Neural cell (in vitro differentiated cells): ENCODE results near the gene RAPGEF2. TPM values are rescaled to one million over a fixed set of nuclear protein-coding genes. Genes with fewer than 3 reads are reported as not detected.
A peak's percentile ranks its signal among the peaks of the same experiment; 100 is the strongest.

Experiments used
- H2AFZ ChIP-seq: fragments of 200-600, 300-800 bp; sonication (generic), shearing (Covaris generic); 2 replicates; pipeline ENCODE4 v1.6.0; 2014; ENCODE audit warnings: low read depth, mild to moderate bottlenecking, antibody characterized with exemption, low read length, moderate library complexity
- H3F3A ChIP-seq: fragments of 200-600 bp; shearing (Covaris generic); 2 replicates; pipeline ENCODE4 v1.6.1; 2016; ENCODE audit warnings: mild to moderate bottlenecking, moderate library complexity, mixed read lengths, antibody characterized with exemption, low read length; ENCODE audit not compliant: insufficient read depth, poor library complexity, severe bottlenecking
- H3K27ac ChIP-seq: fragments of 200-600, 300-800 bp; sonication (generic), shearing (Covaris generic); 2 replicates; pipeline ENCODE4 v1.5.1; 2014; ENCODE audit warnings: mild to moderate bottlenecking, low read length, moderate library complexity
- H3K27me3 ChIP-seq: fragments of 300-800, 200-600 bp; sonication (generic), shearing (Covaris generic); 2 replicates; pipeline ENCODE4 v1.6.0; 2014; ENCODE audit warnings: mild to moderate bottlenecking, low read depth, low read length, moderate library complexity; ENCODE audit not compliant: insufficient read depth
- H3K36me3 ChIP-seq: fragments of 300-800, 200-600 bp; sonication (generic), shearing (Covaris generic); 2 replicates; pipeline ENCODE4 v1.5.1; 2014; ENCODE audit warnings: mild to moderate bottlenecking, antibody characterized with exemption, low read length, moderate library complexity; ENCODE audit not compliant: insufficient read depth
- H3K4me2 ChIP-seq: fragments of 300-800, 200-600 bp; sonication (generic), shearing (Covaris generic); 2 replicates; pipeline ENCODE4 v1.6.0; 2014; ENCODE audit warnings: mild to moderate bottlenecking, low read length
- H3K4me3 ChIP-seq: fragments of 300-800, 200-600 bp; sonication (generic), shearing (Covaris generic); 2 replicates; pipeline ENCODE4 v1.5.1; 2014; ENCODE audit warnings: mild to moderate bottlenecking, low read length, moderate library complexity
- H3K79me2 ChIP-seq: fragments of 200-600 bp; shearing (Covaris generic); replicated peaks from 2 replicates; pipeline ENCODE4 v1.6.0; 2014; ENCODE audit warnings: mild to moderate bottlenecking, low read length, moderate library complexity; ENCODE audit not compliant: insufficient read depth
- H3K9ac ChIP-seq: fragments of 300-800, 200-600 bp; sonication (generic), shearing (Covaris generic); 2 replicates; pipeline ENCODE4 v1.6.1; 2016; ENCODE audit warnings: mild to moderate bottlenecking, low read length, mixed read lengths
- H3K9me2 ChIP-seq: fragments of 200-600 bp; shearing (Covaris generic); 2 replicates; pipeline ENCODE4 v1.6.1; 2016; ENCODE audit warnings: mild to moderate bottlenecking, low read length, mixed read lengths; ENCODE audit not compliant: insufficient read depth
- H3K9me3 ChIP-seq: fragments of 200-600, 300-800 bp; sonication (generic), shearing (Covaris generic); 2 replicates; pipeline ENCODE4 v1.6.1; 2016; ENCODE audit warnings: mild to moderate bottlenecking, mixed run types, low read length, moderate library complexity, mixed read lengths
- H4K20me1 ChIP-seq: fragments of 200-600 bp; shearing (Covaris generic); 2 replicates; pipeline ENCODE4 v1.6.1; 2016; ENCODE audit warnings: mild to moderate bottlenecking, mixed run types; ENCODE audit not compliant: insufficient read depth
- CTCF ChIP-seq: fragments of 450-650 bp; IDR thresholded peaks from 2 replicates; pipeline ENCODE4 v1.5.1; 2014; ENCODE audit warnings: antibody characterized with exemption, mild to moderate bottlenecking, moderate library complexity; ENCODE audit not compliant: poor library complexity, severe bottlenecking
- EZH2 ChIP-seq: fragments of 200-600, 300-800 bp; shearing (Covaris generic), sonication (generic); IDR thresholded peaks from 2 replicates; pipeline ENCODE4 v1.6.1; 2014; ENCODE audit warnings: antibody characterized with exemption, low read length, borderline replicate concordance, mild to moderate bottlenecking; ENCODE audit not compliant: insufficient read depth, poor library complexity, severe bottlenecking
- MXI1 ChIP-seq: fragments of 450-650 bp; conservative IDR thresholded peaks from 2 replicates; pipeline ENCODE4 v1.6.1; 2014; ENCODE audit warnings: antibody characterized with exemption, mild to moderate bottlenecking; ENCODE audit not compliant: poor library complexity, severe bottlenecking
- POLR2AphosphoS5 ChIP-seq: IDR thresholded peaks from 2 replicates; pipeline ENCODE4 v1.6.1; 2012
- REST ChIP-seq: IDR thresholded peaks from 2 replicates; pipeline ENCODE4 v1.6.1; 2012; ENCODE audit warnings: borderline replicate concordance
- TAF1 ChIP-seq: IDR thresholded peaks from 2 replicates; pipeline ENCODE4 v1.6.1; 2012; ENCODE audit warnings: low read depth
- polyA plus RNA-seq: library from polyadenylated mRNA; depleted of rRNA; stranded (reverse); fragments of >200 nt; gene quantifications from 2 replicates; pipeline ENCODE4 v1.2.3, GENCODE V29; 2014

The RAPGEF2 gene
- polyA plus RNA-seq, 1 donor from 2014 or later = 134 TPM

DNA sequence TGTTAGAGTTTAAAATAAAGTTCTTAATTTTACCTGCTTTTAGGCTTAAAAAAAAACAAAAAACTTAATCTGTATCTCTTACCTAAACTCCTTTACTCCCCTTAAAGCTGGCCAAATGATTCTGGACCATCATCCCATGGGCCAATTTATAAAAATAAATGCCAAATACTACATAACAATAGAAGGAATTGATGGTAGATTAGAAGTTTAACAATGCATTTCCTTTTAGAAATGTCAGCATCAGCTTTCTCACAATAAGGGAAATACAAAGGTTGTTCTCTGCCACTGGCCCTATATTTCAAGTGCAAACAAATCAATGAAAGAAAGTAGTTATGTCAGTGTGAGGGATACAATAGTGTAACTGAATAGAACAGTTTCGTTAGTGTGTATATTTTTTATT, 5.7 kb upstream of the RAPGEF2 start:
- H4K20me1 ChIP-seq = no peaks in the 10 kb centered on the region
- no peaks in the 10 kb centered on the region for H3K9me3 ChIP-seq
- peaks cover under 1% of the 10 kb centered on the region for H3K27me3 ChIP-seq
- H3K9ac ChIP-seq = no peak overlapping the region
- H3K4me3 ChIP-seq = no peak overlapping the region
- H3K9me2 ChIP-seq = no peaks in the 10 kb centered on the region
- H3K4me2 ChIP-seq = no peak overlapping the region
- peaks cover 2% of the 10 kb centered on the region for H3K79me2 ChIP-seq
- no peak overlapping the region for H2AFZ ChIP-seq
- TF ChIP-seq REST = no peak
- TF ChIP-seq EZH2 = no peak
- no peak for TF ChIP-seq TAF1
- TF ChIP-seq MXI1 = no peak
- no peaks in the 10 kb centered on the region for H3K36me3 ChIP-seq
- peak overlapping the region; percentile 38 for H3K27ac ChIP-seq
- no peaks in the 10 kb centered on the region for H3F3A ChIP-seq

- Histone ChIP-seq H3K4me3 (peak overlapping the region; percentile 31), H2AFZ (no peak overlapping the region), H3K4me2 (peak overlapping the region; percentile 28)
These were observed 5.1 kb upstream of the RAPGEF2 start for GRCh38 chr4:159097785-159098184.

More at GRCh38 chr4:159097785-159098184, 5.1 kb upstream of the RAPGEF2 start:
- H3K27ac ChIP-seq = peak overlapping the region; percentile 38
- H4K20me1 ChIP-seq = no peaks in the 10 kb centered on the region
- H3K9me3 ChIP-seq = no peaks in the 10 kb centered on the region
- peaks cover 3% of the 10 kb centered on the region for H3K27me3 ChIP-seq
- peaks cover 6% of the 10 kb centered on the region for H3K79me2 ChIP-seq
- no peaks in the 10 kb centered on the region for H3F3A ChIP-seq
- no peaks in the 10 kb centered on the region for H3K9me2 ChIP-seq
- H3K9ac ChIP-seq = peak overlapping the region; percentile 12
- no peaks in the 10 kb centered on the region for H3K36me3 ChIP-seq
- TF ChIP-seq CTCF (no peak), REST (peak; percentile 90), POLR2AphosphoS5 (no peak)
